Measurements from ENCODE around the gene PRKCB.

The PRKCB gene

GRCh38 chr16:23901178-23902033 is 65.6 kb downstream of the PRKCB start:
- Histone ChIP-seq H3K4me3 (ENCODE audit: low read length) (no peak overlapping the region), H3K27me3 (ENCODE audit: control insufficient read depth, insufficient read depth, low read length) (no peaks in the 10 kb centered on the region), H3K36me3 (ENCODE audit: control insufficient read depth, insufficient read depth, low read length) (no peaks in the 10 kb centered on the region), H3K4me1 (ENCODE audit: control insufficient read depth, insufficient read depth, low read length) (peaks cover 4% of the 10 kb centered on the region; the same call in 1 of the 2 replicates), H3K9me3 (ENCODE audit: control insufficient read depth, insufficient read depth, low read length) (no peaks in the 10 kb centered on the region), H3K27ac (ENCODE audit: low read length) (no peak overlapping the region)
- 100% methylated on average over 3 of the region's 13 CpGs for WGBS (ENCODE audit: insufficient coverage, insufficient read length)
- no peak for DNase-seq (ENCODE audit: low read depth, low spot score)

- Histone ChIP-seq H3K4me3 (ENCODE audit: low read length) (no peak overlapping the region), H3K27ac (ENCODE audit: low read length) (no peak overlapping the region), H3K27me3 (ENCODE audit: control insufficient read depth, insufficient read depth, low read length) (no peaks in the 10 kb centered on the region), H3K9me3 (ENCODE audit: control insufficient read depth, insufficient read depth, low read length) (no peaks in the 10 kb centered on the region), H3K4me1 (ENCODE audit: control insufficient read depth, insufficient read depth, low read length) (peaks cover 4% of the 10 kb centered on the region; the same call in 1 of the 2 replicates), H3K36me3 (ENCODE audit: control insufficient read depth, insufficient read depth, low read length) (no peaks in the 10 kb centered on the region)
- WGBS (ENCODE audit: insufficient coverage, insufficient read length): no CpG with 5 or more reads among the region's 4 CpGs
- no peak for DNase-seq (ENCODE audit: low read depth, low spot score)
Measured at GRCh38 chr16:23902034-23902747, 66.4 kb downstream of the PRKCB start.

GRCh38 chr16:23902748-23903414 is 67.1 kb downstream of the PRKCB start:
- no peak overlapping the region for H3K27ac ChIP-seq (ENCODE audit: low read length)
- no peak for DNase-seq (ENCODE audit: low read depth, low spot score)
- no peaks in the 10 kb centered on the region for H3K9me3 ChIP-seq (ENCODE audit: control insufficient read depth, insufficient read depth, low read length)
- WGBS (ENCODE audit: insufficient coverage, insufficient read length): no CpG with 5 or more reads among the region's 8 CpGs
- H3K36me3 ChIP-seq (ENCODE audit: control insufficient read depth, insufficient read depth, low read length): no peaks in the 10 kb centered on the region
- peaks cover 4% of the 10 kb centered on the region; the same call in 1 of the 2 replicates for H3K4me1 ChIP-seq (ENCODE audit: control insufficient read depth, insufficient read depth, low read length)
- H3K4me3 ChIP-seq (ENCODE audit: low read length): no peak overlapping the region
- no peaks in the 10 kb centered on the region for H3K27me3 ChIP-seq (ENCODE audit: control insufficient read depth, insufficient read depth, low read length)

GRCh38 chr16:23905027-23905426 is 69.2 kb downstream of the PRKCB start:
- peaks cover 4% of the 10 kb centered on the region; the same call in 1 of the 2 replicates for H3K4me1 ChIP-seq (ENCODE audit: control insufficient read depth, insufficient read depth, low read length)
- H3K4me3 ChIP-seq (ENCODE audit: low read length): no peak overlapping the region
- no peaks in the 10 kb centered on the region for H3K9me3 ChIP-seq (ENCODE audit: control insufficient read depth, insufficient read depth, low read length)
- no peaks in the 10 kb centered on the region for H3K27me3 ChIP-seq (ENCODE audit: control insufficient read depth, insufficient read depth, low read length)
- H3K36me3 ChIP-seq (ENCODE audit: control insufficient read depth, insufficient read depth, low read length): no peaks in the 10 kb centered on the region
- WGBS (ENCODE audit: insufficient coverage, insufficient read length): no CpG with 5 or more reads among the region's 8 CpGs
- peak; percentile 43 for DNase-seq (ENCODE audit: low read depth, low spot score)
- H3K27ac ChIP-seq (ENCODE audit: low read length): no peak overlapping the region

GRCh38 chr16:23907457-23907902 is 71.7 kb downstream of the PRKCB start:
- H3K4me3 ChIP-seq (ENCODE audit: low read length): no peak overlapping the region
- no peaks in the 10 kb centered on the region for H3K4me1 ChIP-seq (ENCODE audit: control insufficient read depth, insufficient read depth, low read length)
- no CpG with 5 or more reads among the region's 5 CpGs for WGBS (ENCODE audit: insufficient coverage, insufficient read length)
- no peaks in the 10 kb centered on the region for H3K27me3 ChIP-seq (ENCODE audit: control insufficient read depth, insufficient read depth, low read length)
- no peaks in the 10 kb centered on the region for H3K9me3 ChIP-seq (ENCODE audit: control insufficient read depth, insufficient read depth, low read length)
- no peaks in the 10 kb centered on the region for H3K36me3 ChIP-seq (ENCODE audit: control insufficient read depth, insufficient read depth, low read length)
- DNase-seq (ENCODE audit: low read depth, low spot score): no peak
- no peak overlapping the region for H3K27ac ChIP-seq (ENCODE audit: low read length)

- Histone ChIP-seq H3K4me3 (ENCODE audit: low read length) (no peak overlapping the region), H3K27me3 (ENCODE audit: control insufficient read depth, insufficient read depth, low read length) (no peaks in the 10 kb centered on the region), H3K27ac (ENCODE audit: low read length) (no peak overlapping the region), H3K9me3 (ENCODE audit: control insufficient read depth, insufficient read depth, low read length) (no peaks in the 10 kb centered on the region), H3K4me1 (ENCODE audit: control insufficient read depth, insufficient read depth, low read length) (no peaks in the 10 kb centered on the region), H3K36me3 (ENCODE audit: control insufficient read depth, insufficient read depth, low read length) (no peaks in the 10 kb centered on the region)
- no peak for DNase-seq (ENCODE audit: low read depth, low spot score)
- WGBS (ENCODE audit: insufficient coverage, insufficient read length): no CpG with 5 or more reads among the region's 7 CpGs
Measured at GRCh38 chr16:23907903-23908302, 72.1 kb downstream of the PRKCB start.

- H3K27ac ChIP-seq (ENCODE audit: low read length): no peak overlapping the region
- WGBS (ENCODE audit: insufficient coverage, insufficient read length): no CpG with 5 or more reads among the region's 9 CpGs
- no peak for DNase-seq (ENCODE audit: low read depth, low spot score)
- H3K4me1 ChIP-seq (ENCODE audit: control insufficient read depth, insufficient read depth, low read length): no peaks in the 10 kb centered on the region; the same call in 1 of the 2 replicates
- H3K4me3 ChIP-seq (ENCODE audit: low read length): no peak overlapping the region
- H3K27me3 ChIP-seq (ENCODE audit: control insufficient read depth, insufficient read depth, low read length): no peaks in the 10 kb centered on the region
- no peaks in the 10 kb centered on the region for H3K36me3 ChIP-seq (ENCODE audit: control insufficient read depth, insufficient read depth, low read length)
- no peaks in the 10 kb centered on the region for H3K9me3 ChIP-seq (ENCODE audit: control insufficient read depth, insufficient read depth, low read length)
Measured at GRCh38 chr16:23908790-23909189, 73.0 kb downstream of the PRKCB start.

- no CpG with 5 or more reads among the region's 8 CpGs for WGBS (ENCODE audit: insufficient coverage, insufficient read length)
- Histone ChIP-seq H3K27ac (ENCODE audit: low read length) (no peak overlapping the region), H3K4me1 (ENCODE audit: control insufficient read depth, insufficient read depth, low read length) (no peaks in the 10 kb centered on the region; the same call in 1 of the 2 replicates), H3K36me3 (ENCODE audit: control insufficient read depth, insufficient read depth, low read length) (no peaks in the 10 kb centered on the region), H3K27me3 (ENCODE audit: control insufficient read depth, insufficient read depth, low read length) (no peaks in the 10 kb centered on the region), H3K9me3 (ENCODE audit: control insufficient read depth, insufficient read depth, low read length) (no peaks in the 10 kb centered on the region), H3K4me3 (ENCODE audit: low read length) (no peak overlapping the region)
- no peak for DNase-seq (ENCODE audit: low read depth, low spot score)
Measured at GRCh38 chr16:23909792-23910418, 74.1 kb downstream of the PRKCB start.

GRCh38 chr16:23914946-23915530 is 79.3 kb downstream of the PRKCB start:
- Histone ChIP-seq H3K9me3 (ENCODE audit: control insufficient read depth, insufficient read depth, low read length) (no peaks in the 10 kb centered on the region), H3K36me3 (ENCODE audit: control insufficient read depth, insufficient read depth, low read length) (no peaks in the 10 kb centered on the region), H3K27ac (ENCODE audit: low read length) (no peak overlapping the region), H3K4me3 (ENCODE audit: low read length) (no peak overlapping the region), H3K4me1 (ENCODE audit: control insufficient read depth, insufficient read depth, low read length) (no peaks in the 10 kb centered on the region; the same call in 1 of the 2 replicates), H3K27me3 (ENCODE audit: control insufficient read depth, insufficient read depth, low read length) (no peaks in the 10 kb centered on the region)
- no CpG with 5 or more reads among the region's 6 CpGs for WGBS (ENCODE audit: insufficient coverage, insufficient read length)
- no peak for DNase-seq (ENCODE audit: low read depth, low spot score)

Data from iPS DF 6.9 (cell line).